ENCODE results near the gene MAP3K4.

- TF ChIP-seq CTCF (IDR thresholded peaks at IDR 0.05) (no peak), POLR2A (IDR thresholded peaks at IDR 0.05) (no peak)
Observed at GRCh38 chr6:161143663-161144430, 152.3 kb downstream of the MAP3K4 start.
